Ascending aorta (tissue), 2 donors: ENCODE data around the gene TMEM39B. TPM values are rescaled to one million over a fixed set of nuclear protein-coding genes. Genes with fewer than 3 reads are reported as not detected.

Source experiments
- DNase-seq, 2 donors: peaks; one replicate each; pipeline ENCODE4 v3.0.0-alpha.2; 2019; ENCODE audit warnings: low spot score in 2 of 2
- H3K27ac ChIP-seq, 2 donors: fragments of 200-600 bp; sonication (generic); one replicate each; pipeline ENCODE4 v1.5.1; 2016 to 2017; ENCODE audit warnings: mild to moderate bottlenecking in 1 of 2
- H3K27me3 ChIP-seq: fragments of 200-600 bp; sonication (generic); one replicate; pipeline ENCODE4 v1.5.1; 2017
- H3K36me3 ChIP-seq, 2 donors: fragments of 200-600 bp; sonication (generic); one replicate each; pipeline ENCODE4 v1.5.1; 2016
- H3K4me1 ChIP-seq, 2 donors: fragments of 200-600 bp; sonication (generic); one replicate each; pipeline ENCODE4 v1.5.1; 2016 to 2017; ENCODE audit warnings: mild to moderate bottlenecking in 1 of 2
- H3K4me3 ChIP-seq, 2 donors: fragments of 200-600 bp; sonication (generic); one replicate each; pipeline ENCODE4 v1.5.1; 2016 to 2017; ENCODE audit warnings: mild to moderate bottlenecking in 1 of 2
- H3K9me3 ChIP-seq, 2 donors: fragments of 200-600 bp; sonication (generic); one replicate each; pipeline ENCODE4 v1.5.1; 2016
- CTCF ChIP-seq, 3 experiments: fragments of 200-600 bp in 2 of 3; fragments of 450-650 bp in 1 of 3; sonication (generic) in 2 of 3; IDR thresholded peaks; one replicate each; pipeline ENCODE4 v1.5.1; 2016 to 2019; ENCODE audit warnings: antibody characterized with exemption in 3 of 3, mild to moderate bottlenecking in 1 of 3, moderate library complexity in 1 of 3
- intact Hi-C: fragments of 100-400 bp; cut with DNase I; formaldehyde crosslinking; loops from one replicate; pipeline ENCODE4 v1.15.1; 2023
- total RNA-seq: library from RNA; depleted of rRNA; stranded (reverse); fragments of >200 nt; gene quantifications from one replicate; pipeline ENCODE4 v1.1.0, GENCODE V29; 2016

TMEM39B gene
- total RNA-seq, 1 donor from 2014 or later = 2.6 TPM

GRCh38 chr1:32047701-32048100, 25.0 kb upstream of the TMEM39B start:
- no peaks in the 10 kb centered on the region for H3K4me1 ChIP-seq
- H3K36me3 ChIP-seq = peaks cover 24 to 69% of the 10 kb centered on the region in 2 donors
- no peak overlapping the region for H3K4me3 ChIP-seq
- no peak for TF ChIP-seq CTCF (IDR thresholded peaks at IDR 0.05)
- no peaks in the 10 kb centered on the region for H3K27me3 ChIP-seq
- intact Hi-C loops = no loop called here
- H3K27ac ChIP-seq = no peak overlapping the region
- H3K9me3 ChIP-seq = no peaks in the 10 kb centered on the region
- no peak for DNase-seq

GRCh38 chr1:32048440-32048839, 24.3 kb upstream of the TMEM39B start:
- intact Hi-C loops = no loop called here
- no peak for DNase-seq
- Histone ChIP-seq H3K27ac (no peak overlapping the region), H3K4me1 (no peaks in the 10 kb centered on the region), H3K9me3 (no peaks in the 10 kb centered on the region), H3K4me3 (no peak overlapping the region), H3K36me3 (peaks cover 26 to 71% of the 10 kb centered on the region in 2 donors), H3K27me3 (no peaks in the 10 kb centered on the region)
- TF ChIP-seq CTCF (IDR thresholded peaks at IDR 0.05) = no peak

- Histone ChIP-seq H3K4me3 (no peak overlapping the region), H3K4me1 (no peaks in the 10 kb centered on the region), H3K27me3 (no peaks in the 10 kb centered on the region), H3K27ac (no peak overlapping the region), H3K36me3 (peaks cover 50 to 84% of the 10 kb centered on the region in 2 donors), H3K9me3 (no peaks in the 10 kb centered on the region)
- intact Hi-C loops = no loop called here
- no peak for TF ChIP-seq CTCF (IDR thresholded peaks at IDR 0.05)
- no peak for DNase-seq
These were observed 21.0 kb upstream of the TMEM39B start for GRCh38 chr1:32051706-32052105.

GRCh38 chr1:32052887-32053286, 19.9 kb upstream of the TMEM39B start:
- Histone ChIP-seq H3K4me3 (no peak overlapping the region), H3K27me3 (no peaks in the 10 kb centered on the region), H3K36me3 (peaks cover 57 to 74% of the 10 kb centered on the region in 2 donors), H3K27ac (no peak overlapping the region), H3K9me3 (no peaks in the 10 kb centered on the region), H3K4me1 (no peaks in the 10 kb centered on the region)
- no peak for TF ChIP-seq CTCF (IDR thresholded peaks at IDR 0.05)
- no peak for DNase-seq
- intact Hi-C loops = no loop called here

GRCh38 chr1:32055416-32055815, 17.3 kb upstream of the TMEM39B start:
- no peaks in the 10 kb centered on the region for H3K9me3 ChIP-seq
- no peak overlapping the region for H3K4me3 ChIP-seq
- peaks cover 74 to 77% of the 10 kb centered on the region in 2 donors for H3K36me3 ChIP-seq
- H3K27me3 ChIP-seq = no peaks in the 10 kb centered on the region
- no peaks in the 10 kb centered on the region for H3K4me1 ChIP-seq
- no peak overlapping the region for H3K27ac ChIP-seq
- intact Hi-C loops = no loop called here
- TF ChIP-seq CTCF (IDR thresholded peaks at IDR 0.05) = no peak
- no peak for DNase-seq

- no peaks in the 10 kb centered on the region for H3K27me3 ChIP-seq
- no peaks in the 10 kb centered on the region for H3K9me3 ChIP-seq
- H3K4me1 ChIP-seq = no peaks in the 10 kb centered on the region
- no peak for DNase-seq
- intact Hi-C loops = no loop called here
- H3K27ac ChIP-seq = no peak overlapping the region
- no peak overlapping the region for H3K4me3 ChIP-seq
- no peak for TF ChIP-seq CTCF (IDR thresholded peaks at IDR 0.05)
- peaks cover 64 to 73% of the 10 kb centered on the region in 2 donors for H3K36me3 ChIP-seq
These were observed 16.1 kb upstream of the TMEM39B start for GRCh38 chr1:32056598-32056997.
